Astrocyte (in vitro differentiated cells and primary cell): Measurements from ENCODE around the gene RAB3D. TPM values are rescaled to one million over a fixed set of nuclear protein-coding genes. Genes with fewer than 3 reads are reported as not detected.

ENCODE experiments used
- DNase-seq: peaks from one replicate; pipeline ENCODE4 v3.0.0-alpha.2; 2010; ENCODE audit warnings: low read depth
- FAIRE-seq: peaks from 2 replicates; lab custom pipeline; 2011; peaks lifted over from hg19 to GRCh38; lab: Jason Lieb, UNC
- H2AFZ ChIP-seq: 2 replicates; pipeline ENCODE4 v1.6.0; 2012; ENCODE audit warnings: low read depth, low read length, inconsistent platforms
- H3K27ac ChIP-seq: 2 replicates; pipeline ENCODE4 v1.5.1; 2011; ENCODE audit warnings: low read depth, low read length, inconsistent platforms
- H3K27me3 ChIP-seq: 2 replicates; pipeline ENCODE4 v1.6.0; 2011; ENCODE audit warnings: low read length, inconsistent platforms; ENCODE audit not compliant: insufficient read depth
- H3K36me3 ChIP-seq: 2 replicates; pipeline ENCODE4 v1.5.1; 2011; ENCODE audit warnings: low read length, inconsistent platforms; ENCODE audit not compliant: insufficient read depth
- H3K4me1 ChIP-seq: 2 replicates; pipeline ENCODE4 v1.5.1; 2011; ENCODE audit warnings: low read length, inconsistent platforms; ENCODE audit not compliant: insufficient read depth
- H3K4me2 ChIP-seq: 2 replicates; pipeline ENCODE4 v1.6.0; 2012; ENCODE audit warnings: low read length, inconsistent platforms
- H3K4me3 ChIP-seq: 2 replicates; pipeline ENCODE4 v1.5.1; 2011; ENCODE audit warnings: low read depth, mild to moderate bottlenecking, low read length, inconsistent platforms; ENCODE audit not compliant: insufficient read depth
- H3K79me2 ChIP-seq: 2 replicates; pipeline ENCODE4 v1.6.0; 2012; ENCODE audit warnings: mild to moderate bottlenecking, low read length, inconsistent platforms; ENCODE audit not compliant: insufficient read depth
- H3K9ac ChIP-seq: 2 replicates; pipeline ENCODE4 v1.6.0; 2012; ENCODE audit warnings: mild to moderate bottlenecking, low read length, inconsistent platforms
- H3K9me3 ChIP-seq: 2 replicates; pipeline ENCODE4 v1.5.1; 2012; ENCODE audit warnings: low read depth, mild to moderate bottlenecking, low read length, inconsistent platforms; ENCODE audit not compliant: insufficient read depth
- H4K20me1 ChIP-seq: 2 replicates; pipeline ENCODE4 v1.6.0; 2012; ENCODE audit warnings: low read length, inconsistent platforms; ENCODE audit not compliant: insufficient read depth
- H3K27ac Mint-ChIP-seq: one replicate; pipeline ENCODE4 v1.8.0; 2021; ENCODE audit warnings: mild to moderate bottlenecking, mixed read lengths; ENCODE audit not compliant: unreplicated experiment
- H3K27me3 Mint-ChIP-seq: one replicate; pipeline ENCODE4 v1.8.0; 2021; ENCODE audit warnings: low read depth, mixed read lengths; ENCODE audit not compliant: unreplicated experiment
- H3K36me3 Mint-ChIP-seq: one replicate; pipeline ENCODE4 v1.8.0; 2021; ENCODE audit warnings: low read depth, mixed read lengths; ENCODE audit not compliant: unreplicated experiment
- H3K4me1 Mint-ChIP-seq: one replicate; pipeline ENCODE4 v1.8.0; 2021; ENCODE audit warnings: low read depth, mixed read lengths; ENCODE audit not compliant: unreplicated experiment
- H3K4me3 Mint-ChIP-seq: one replicate; pipeline ENCODE4 v1.8.0; 2021; ENCODE audit warnings: mild to moderate bottlenecking, moderate library complexity, mixed read lengths; ENCODE audit not compliant: unreplicated experiment
- H3K9me3 Mint-ChIP-seq: one replicate; pipeline ENCODE4 v1.8.0; 2021; ENCODE audit warnings: mild to moderate bottlenecking, mixed read lengths; ENCODE audit not compliant: unreplicated experiment
- EZH2 ChIP-seq: IDR thresholded peaks from 2 replicates; pipeline ENCODE4 v1.6.1; 2012; ENCODE audit warnings: mild to moderate bottlenecking, low read length, inconsistent platforms; ENCODE audit not compliant: insufficient read depth
- total RNA-seq: library from RNA; stranded (reverse); gene quantifications from 2 replicates; pipeline ENCODE4 v1.2.1, GENCODE V29; 2021
- TF ChIP-seq, protein P1 (sequence below): IDR thresholded peaks from 2 replicates; pipeline ENCODE4 v1.5.1; 2011; ENCODE audit warnings: low read depth, mild to moderate bottlenecking, inconsistent platforms, low read length, moderate library complexity; ENCODE audit not compliant: insufficient read depth

RAB3D gene
- total RNA-seq, 1 donor from 2014 or later, result 14.4 TPM

- no peak overlapping the region for H2AFZ ChIP-seq
- Mint-ChIP-seq H3K4me3 (no peak overlapping the region), H3K36me3 (peaks cover 15% of the 10 kb centered on the region), H3K27ac (no peak overlapping the region), H3K9me3 (no peaks in the 10 kb centered on the region), H3K27me3 (no peaks in the 10 kb centered on the region), H3K4me1 (no peaks in the 10 kb centered on the region)
- H3K27me3 ChIP-seq, result no peaks in the 10 kb centered on the region
- H3K79me2 ChIP-seq, result no peaks in the 10 kb centered on the region
- H3K36me3 ChIP-seq, result no peaks in the 10 kb centered on the region
- H3K9ac ChIP-seq, result no peak overlapping the region
- no peaks in the 10 kb centered on the region for H3K4me1 ChIP-seq
- H4K20me1 ChIP-seq, result peaks cover 7% of the 10 kb centered on the region
- DNase-seq (no peak), FAIRE-seq (no peak)
- no peak overlapping the region for H3K27ac ChIP-seq
- no peak for TF ChIP-seq EZH2
- TF ChIP-seq, protein P1, sequence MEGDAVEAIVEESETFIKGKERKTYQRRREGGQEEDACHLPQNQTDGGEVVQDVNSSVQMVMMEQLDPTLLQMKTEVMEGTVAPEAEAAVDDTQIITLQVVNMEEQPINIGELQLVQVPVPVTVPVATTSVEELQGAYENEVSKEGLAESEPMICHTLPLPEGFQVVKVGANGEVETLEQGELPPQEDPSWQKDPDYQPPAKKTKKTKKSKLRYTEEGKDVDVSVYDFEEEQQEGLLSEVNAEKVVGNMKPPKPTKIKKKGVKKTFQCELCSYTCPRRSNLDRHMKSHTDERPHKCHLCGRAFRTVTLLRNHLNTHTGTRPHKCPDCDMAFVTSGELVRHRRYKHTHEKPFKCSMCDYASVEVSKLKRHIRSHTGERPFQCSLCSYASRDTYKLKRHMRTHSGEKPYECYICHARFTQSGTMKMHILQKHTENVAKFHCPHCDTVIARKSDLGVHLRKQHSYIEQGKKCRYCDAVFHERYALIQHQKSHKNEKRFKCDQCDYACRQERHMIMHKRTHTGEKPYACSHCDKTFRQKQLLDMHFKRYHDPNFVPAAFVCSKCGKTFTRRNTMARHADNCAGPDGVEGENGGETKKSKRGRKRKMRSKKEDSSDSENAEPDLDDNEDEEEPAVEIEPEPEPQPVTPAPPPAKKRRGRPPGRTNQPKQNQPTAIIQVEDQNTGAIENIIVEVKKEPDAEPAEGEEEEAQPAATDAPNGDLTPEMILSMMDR, result no peak
- no peak overlapping the region for H3K4me3 ChIP-seq
- no peaks in the 10 kb centered on the region for H3K9me3 ChIP-seq
- H3K4me2 ChIP-seq, result no peak overlapping the region
These were observed 28.1 kb upstream of the RAB3D start for GRCh38 chr19:11367528-11367927.

- no peaks in the 10 kb centered on the region for H3K9me3 Mint-ChIP-seq
- no peaks in the 10 kb centered on the region for H3K4me1 Mint-ChIP-seq
- no peaks in the 10 kb centered on the region for H3K27me3 Mint-ChIP-seq
- DNase-seq (no peak), FAIRE-seq (no peak)
- no peak overlapping the region for H3K4me2 ChIP-seq
- no peaks in the 10 kb centered on the region for H3K4me1 ChIP-seq
- H3K79me2 ChIP-seq, result no peaks in the 10 kb centered on the region
- H3K27me3 ChIP-seq, result no peaks in the 10 kb centered on the region
- H3K4me3 ChIP-seq, result no peak overlapping the region
- H3K27ac ChIP-seq, result no peak overlapping the region
- peaks cover 18% of the 10 kb centered on the region for H3K36me3 Mint-ChIP-seq
- no peak overlapping the region for H3K9ac ChIP-seq
- TF ChIP-seq, protein P1, result no peak
- TF ChIP-seq EZH2, result no peak
- H3K36me3 ChIP-seq, result no peaks in the 10 kb centered on the region
- H3K9me3 ChIP-seq, result no peaks in the 10 kb centered on the region
- H3K4me3 Mint-ChIP-seq, result no peak overlapping the region
- H4K20me1 ChIP-seq, result peaks cover 12% of the 10 kb centered on the region
- no peak overlapping the region for H2AFZ ChIP-seq
- H3K27ac Mint-ChIP-seq, result no peak overlapping the region
These were observed 26.2 kb upstream of the RAB3D start for GRCh38 chr19:11365557-11366117.

DNA sequence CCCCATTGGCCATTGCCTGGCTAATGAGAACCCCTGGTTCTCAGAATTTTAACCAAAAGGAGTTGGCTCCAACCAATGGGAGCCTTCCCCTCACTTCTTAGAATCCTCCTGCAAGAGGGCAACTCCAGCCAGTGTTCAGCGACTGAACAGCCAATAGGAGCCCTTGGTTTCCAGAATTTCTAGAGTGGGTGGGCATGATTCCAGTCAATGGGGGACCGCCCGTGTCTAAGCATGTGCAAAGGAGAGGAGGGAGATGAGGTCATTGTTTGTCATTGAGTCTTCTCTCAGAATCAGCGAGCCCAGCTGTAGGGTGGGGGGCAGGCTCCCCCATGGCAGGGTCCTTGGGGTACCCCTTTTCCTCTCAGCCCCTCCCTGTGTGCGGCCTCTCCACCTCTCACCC, 25.5 kb upstream of the RAB3D start:
- Histone ChIP-seq H3K4me3 (no peak overlapping the region), H3K27ac (no peak overlapping the region), H2AFZ (no peak overlapping the region), H3K4me2 (no peak overlapping the region), H3K4me1 (no peaks in the 10 kb centered on the region), H3K36me3 (no peaks in the 10 kb centered on the region), H3K9ac (no peak overlapping the region), H4K20me1 (peaks cover 12% of the 10 kb centered on the region), H3K27me3 (no peaks in the 10 kb centered on the region), H3K9me3 (no peaks in the 10 kb centered on the region), H3K79me2 (no peaks in the 10 kb centered on the region)
- H3K27ac Mint-ChIP-seq, result no peak overlapping the region
- no peaks in the 10 kb centered on the region for H3K9me3 Mint-ChIP-seq
- TF ChIP-seq, protein P1, result no peak
- no peak for TF ChIP-seq EZH2
- no peaks in the 10 kb centered on the region for H3K4me1 Mint-ChIP-seq
- no peaks in the 10 kb centered on the region for H3K27me3 Mint-ChIP-seq
- no peak overlapping the region for H3K4me3 Mint-ChIP-seq
- FAIRE-seq (no peak), DNase-seq (no peak)
- peaks cover 18% of the 10 kb centered on the region for H3K36me3 Mint-ChIP-seq
